ENCODE measurements around the gene ATP8B3.

ATP8B3 gene

GRCh38 chr19:1744822-1745563 lies 67.1 kb downstream of the ATP8B3 start (continued):
- TF ChIP-seq INSM2 (tag by site-specific recombination; IDR thresholded peaks at IDR 0.05) (no peak), ZNF18 (tag by site-specific recombination; IDR thresholded peaks at IDR 0.05) (no peak), KLF17 (tag by site-specific recombination; IDR thresholded peaks at IDR 0.05) (peak; percentile 33; the same call in 1 of the 2 replicates), BCL11A (tag by site-specific recombination; IDR thresholded peaks at IDR 0.05; ENCODE audit: low read depth) (peak; percentile 48; the same call in 1 of the 2 replicates), PRDM4 (tag by site-specific recombination; IDR thresholded peaks at IDR 0.05) (no peak), ZNF280C (tag by site-specific recombination; IDR thresholded peaks at IDR 0.05) (no peak), ZNF514 (tag by site-specific recombination; IDR thresholded peaks at IDR 0.05) (no peak), REST (tag by site-specific recombination; IDR thresholded peaks at IDR 0.05) (no peak)

- TF ChIP-seq BCL11A (tag by site-specific recombination; IDR thresholded peaks at IDR 0.05; ENCODE audit: low read depth) = no peak
- no peak for TF ChIP-seq ZNF529 (tag by site-specific recombination; IDR thresholded peaks at IDR 0.05; ENCODE audit: insufficient replicate concordance)
- TF ChIP-seq ZNF341 (tag by site-specific recombination; IDR thresholded peaks at IDR 0.05; ENCODE audit: low read depth) = no peak
- no peak for TF ChIP-seq ZSCAN18 (tag by site-specific recombination; IDR thresholded peaks at IDR 0.05)
- TF ChIP-seq ZNF664 (tag by site-specific recombination; IDR thresholded peaks at IDR 0.05) = no peak
- TF ChIP-seq ZNF223 (tag by site-specific recombination; IDR thresholded peaks at IDR 0.05) = no peak
- TF ChIP-seq ZNF76 (tag by site-specific recombination; IDR thresholded peaks at IDR 0.05; ENCODE audit: borderline replicate concordance, low read depth) = no peak
- TF ChIP-seq ZSCAN16 (tag by site-specific recombination; IDR thresholded peaks at IDR 0.05) = no peak
- no peak for TF ChIP-seq ZNF175 (tag by site-specific recombination; IDR thresholded peaks at IDR 0.05)
- no peak for TF ChIP-seq ZNF140 (tag by site-specific recombination; IDR thresholded peaks at IDR 0.05)
- TF ChIP-seq IKZF3 (tag by site-specific recombination; IDR thresholded peaks at IDR 0.05) = no peak
- no peak for TF ChIP-seq ZNF324 (tag by site-specific recombination; IDR thresholded peaks at IDR 0.05)
- no peak for TF ChIP-seq ZNF658 (tag by site-specific recombination; IDR thresholded peaks at IDR 0.05)
- no peak overlapping the region for H3K4me3 ChIP-seq (ENCODE audit: low read depth, low read length)
- ChIA-PET POLR2A (no interaction called here), CTCF (interaction anchor here (1.0 kb wide), 1 partner anchor 71 kb away, joined by 3 read pairs; no protein-coding TSS in a partner anchor)
- peaks cover 10% of the 10 kb centered on the region; the same call in 1 of the 2 replicates for H3K4me1 ChIP-seq (ENCODE audit: control insufficient read depth, insufficient read depth, low read length)
- no peaks in the 10 kb centered on the region for H3K36me3 ChIP-seq (ENCODE audit: control insufficient read depth in 2 of 2, insufficient read depth in 1 of 2, low read length in 2 of 2)
- H3K27ac ChIP-seq (ENCODE audit: extremely low read depth, low read depth, low read length) = no peak overlapping the region
- no peaks in the 10 kb centered on the region for H3K9me3 ChIP-seq (ENCODE audit: control insufficient read depth, insufficient read depth, low read depth, low read length)
Observed at GRCh38 chr19:1744133-1744665, 67.9 kb downstream of the ATP8B3 start.

All from HEK293 (cell line).